Neural cell (in vitro differentiated cells): ENCODE results near the gene SMAGP. TPM values are rescaled to one million over a fixed set of nuclear protein-coding genes. Genes with fewer than 3 reads are reported as not detected.

Experiments
- H2AFZ ChIP-seq: fragments of 200-600, 300-800 bp; sonication (generic), shearing (Covaris generic); 2 replicates; pipeline ENCODE4 v1.6.0; 2014; ENCODE audit warnings: low read depth, mild to moderate bottlenecking, antibody characterized with exemption, low read length, moderate library complexity
- H3F3A ChIP-seq: fragments of 200-600 bp; shearing (Covaris generic); 2 replicates; pipeline ENCODE4 v1.6.1; 2016; ENCODE audit warnings: mild to moderate bottlenecking, moderate library complexity, mixed read lengths, antibody characterized with exemption, low read length; ENCODE audit not compliant: insufficient read depth, poor library complexity, severe bottlenecking
- H3K27ac ChIP-seq: fragments of 200-600, 300-800 bp; sonication (generic), shearing (Covaris generic); 2 replicates; pipeline ENCODE4 v1.5.1; 2014; ENCODE audit warnings: mild to moderate bottlenecking, low read length, moderate library complexity
- H3K27me3 ChIP-seq: fragments of 300-800, 200-600 bp; sonication (generic), shearing (Covaris generic); 2 replicates; pipeline ENCODE4 v1.6.0; 2014; ENCODE audit warnings: mild to moderate bottlenecking, low read depth, low read length, moderate library complexity; ENCODE audit not compliant: insufficient read depth
- H3K36me3 ChIP-seq: fragments of 300-800, 200-600 bp; sonication (generic), shearing (Covaris generic); 2 replicates; pipeline ENCODE4 v1.5.1; 2014; ENCODE audit warnings: mild to moderate bottlenecking, antibody characterized with exemption, low read length, moderate library complexity; ENCODE audit not compliant: insufficient read depth
- H3K4me2 ChIP-seq: fragments of 300-800, 200-600 bp; sonication (generic), shearing (Covaris generic); 2 replicates; pipeline ENCODE4 v1.6.0; 2014; ENCODE audit warnings: mild to moderate bottlenecking, low read length
- H3K4me3 ChIP-seq: fragments of 300-800, 200-600 bp; sonication (generic), shearing (Covaris generic); 2 replicates; pipeline ENCODE4 v1.5.1; 2014; ENCODE audit warnings: mild to moderate bottlenecking, low read length, moderate library complexity
- H3K79me2 ChIP-seq: fragments of 200-600 bp; shearing (Covaris generic); replicated peaks from 2 replicates; pipeline ENCODE4 v1.6.0; 2014; ENCODE audit warnings: mild to moderate bottlenecking, low read length, moderate library complexity; ENCODE audit not compliant: insufficient read depth
- H3K9ac ChIP-seq: fragments of 300-800, 200-600 bp; sonication (generic), shearing (Covaris generic); 2 replicates; pipeline ENCODE4 v1.6.1; 2016; ENCODE audit warnings: mild to moderate bottlenecking, low read length, mixed read lengths
- H3K9me2 ChIP-seq: fragments of 200-600 bp; shearing (Covaris generic); 2 replicates; pipeline ENCODE4 v1.6.1; 2016; ENCODE audit warnings: mild to moderate bottlenecking, low read length, mixed read lengths; ENCODE audit not compliant: insufficient read depth
- H3K9me3 ChIP-seq: fragments of 200-600, 300-800 bp; sonication (generic), shearing (Covaris generic); 2 replicates; pipeline ENCODE4 v1.6.1; 2016; ENCODE audit warnings: mild to moderate bottlenecking, mixed run types, low read length, moderate library complexity, mixed read lengths
- H4K20me1 ChIP-seq: fragments of 200-600 bp; shearing (Covaris generic); 2 replicates; pipeline ENCODE4 v1.6.1; 2016; ENCODE audit warnings: mild to moderate bottlenecking, mixed run types; ENCODE audit not compliant: insufficient read depth
- EP300 ChIP-seq: fragments of 450-650 bp; conservative IDR thresholded peaks from 2 replicates; pipeline ENCODE4 v1.6.1; 2014; ENCODE audit warnings: antibody characterized with exemption, mild to moderate bottlenecking, moderate library complexity; ENCODE audit not compliant: poor library complexity, severe bottlenecking
- EZH2 ChIP-seq: fragments of 200-600, 300-800 bp; shearing (Covaris generic), sonication (generic); IDR thresholded peaks from 2 replicates; pipeline ENCODE4 v1.6.1; 2014; ENCODE audit warnings: antibody characterized with exemption, low read length, borderline replicate concordance, mild to moderate bottlenecking; ENCODE audit not compliant: insufficient read depth, poor library complexity, severe bottlenecking
- MXI1 ChIP-seq: fragments of 450-650 bp; conservative IDR thresholded peaks from 2 replicates; pipeline ENCODE4 v1.6.1; 2014; ENCODE audit warnings: antibody characterized with exemption, mild to moderate bottlenecking; ENCODE audit not compliant: poor library complexity, severe bottlenecking
- SMC3 ChIP-seq: fragments of 450-650 bp; conservative IDR thresholded peaks from 2 replicates; pipeline ENCODE4 v1.6.1; 2014; ENCODE audit warnings: antibody characterized with exemption, mild to moderate bottlenecking, moderate library complexity; ENCODE audit not compliant: poor library complexity
- TAF1 ChIP-seq: IDR thresholded peaks from 2 replicates; pipeline ENCODE4 v1.6.1; 2012; ENCODE audit warnings: low read depth
- polyA plus RNA-seq: library from polyadenylated mRNA; depleted of rRNA; stranded (reverse); fragments of >200 nt; gene quantifications from 2 replicates; pipeline ENCODE4 v1.2.3, GENCODE V29; 2014
- TF ChIP-seq, protein P1 (sequence below): fragments of 450-650 bp; IDR thresholded peaks from 2 replicates; pipeline ENCODE4 v1.5.1; 2014; ENCODE audit warnings: antibody characterized with exemption, mild to moderate bottlenecking, moderate library complexity; ENCODE audit not compliant: poor library complexity, severe bottlenecking
- TF ChIP-seq, protein P2 (sequence below): IDR thresholded peaks from 2 replicates; pipeline ENCODE4 v1.6.1; 2012; ENCODE audit warnings: borderline replicate concordance

The SMAGP gene
- polyA plus RNA-seq, 1 donor from 2014 or later: not detected

- H3K36me3 ChIP-seq: peaks cover 3% of the 10 kb centered on the region
- H2AFZ ChIP-seq: no peak overlapping the region
- H3K27ac ChIP-seq: no peak overlapping the region
- H3K79me2 ChIP-seq: no peaks in the 10 kb centered on the region
- no peaks in the 10 kb centered on the region for H4K20me1 ChIP-seq
- no peaks in the 10 kb centered on the region for H3F3A ChIP-seq
- H3K4me3 ChIP-seq: no peak overlapping the region
- H3K27me3 ChIP-seq: no peaks in the 10 kb centered on the region
- no peaks in the 10 kb centered on the region for H3K9me2 ChIP-seq
- no peak overlapping the region for H3K9ac ChIP-seq
- H3K4me2 ChIP-seq: no peak overlapping the region
- no peak for TF ChIP-seq EZH2
- TF ChIP-seq, protein P1, sequence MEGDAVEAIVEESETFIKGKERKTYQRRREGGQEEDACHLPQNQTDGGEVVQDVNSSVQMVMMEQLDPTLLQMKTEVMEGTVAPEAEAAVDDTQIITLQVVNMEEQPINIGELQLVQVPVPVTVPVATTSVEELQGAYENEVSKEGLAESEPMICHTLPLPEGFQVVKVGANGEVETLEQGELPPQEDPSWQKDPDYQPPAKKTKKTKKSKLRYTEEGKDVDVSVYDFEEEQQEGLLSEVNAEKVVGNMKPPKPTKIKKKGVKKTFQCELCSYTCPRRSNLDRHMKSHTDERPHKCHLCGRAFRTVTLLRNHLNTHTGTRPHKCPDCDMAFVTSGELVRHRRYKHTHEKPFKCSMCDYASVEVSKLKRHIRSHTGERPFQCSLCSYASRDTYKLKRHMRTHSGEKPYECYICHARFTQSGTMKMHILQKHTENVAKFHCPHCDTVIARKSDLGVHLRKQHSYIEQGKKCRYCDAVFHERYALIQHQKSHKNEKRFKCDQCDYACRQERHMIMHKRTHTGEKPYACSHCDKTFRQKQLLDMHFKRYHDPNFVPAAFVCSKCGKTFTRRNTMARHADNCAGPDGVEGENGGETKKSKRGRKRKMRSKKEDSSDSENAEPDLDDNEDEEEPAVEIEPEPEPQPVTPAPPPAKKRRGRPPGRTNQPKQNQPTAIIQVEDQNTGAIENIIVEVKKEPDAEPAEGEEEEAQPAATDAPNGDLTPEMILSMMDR: no peak
- TF ChIP-seq, protein P2, sequence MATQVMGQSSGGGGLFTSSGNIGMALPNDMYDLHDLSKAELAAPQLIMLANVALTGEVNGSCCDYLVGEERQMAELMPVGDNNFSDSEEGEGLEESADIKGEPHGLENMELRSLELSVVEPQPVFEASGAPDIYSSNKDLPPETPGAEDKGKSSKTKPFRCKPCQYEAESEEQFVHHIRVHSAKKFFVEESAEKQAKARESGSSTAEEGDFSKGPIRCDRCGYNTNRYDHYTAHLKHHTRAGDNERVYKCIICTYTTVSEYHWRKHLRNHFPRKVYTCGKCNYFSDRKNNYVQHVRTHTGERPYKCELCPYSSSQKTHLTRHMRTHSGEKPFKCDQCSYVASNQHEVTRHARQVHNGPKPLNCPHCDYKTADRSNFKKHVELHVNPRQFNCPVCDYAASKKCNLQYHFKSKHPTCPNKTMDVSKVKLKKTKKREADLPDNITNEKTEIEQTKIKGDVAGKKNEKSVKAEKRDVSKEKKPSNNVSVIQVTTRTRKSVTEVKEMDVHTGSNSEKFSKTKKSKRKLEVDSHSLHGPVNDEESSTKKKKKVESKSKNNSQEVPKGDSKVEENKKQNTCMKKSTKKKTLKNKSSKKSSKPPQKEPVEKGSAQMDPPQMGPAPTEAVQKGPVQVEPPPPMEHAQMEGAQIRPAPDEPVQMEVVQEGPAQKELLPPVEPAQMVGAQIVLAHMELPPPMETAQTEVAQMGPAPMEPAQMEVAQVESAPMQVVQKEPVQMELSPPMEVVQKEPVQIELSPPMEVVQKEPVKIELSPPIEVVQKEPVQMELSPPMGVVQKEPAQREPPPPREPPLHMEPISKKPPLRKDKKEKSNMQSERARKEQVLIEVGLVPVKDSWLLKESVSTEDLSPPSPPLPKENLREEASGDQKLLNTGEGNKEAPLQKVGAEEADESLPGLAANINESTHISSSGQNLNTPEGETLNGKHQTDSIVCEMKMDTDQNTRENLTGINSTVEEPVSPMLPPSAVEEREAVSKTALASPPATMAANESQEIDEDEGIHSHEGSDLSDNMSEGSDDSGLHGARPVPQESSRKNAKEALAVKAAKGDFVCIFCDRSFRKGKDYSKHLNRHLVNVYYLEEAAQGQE: no peak
- no peak for TF ChIP-seq TAF1
- no peak for TF ChIP-seq MXI1
- no peaks in the 10 kb centered on the region for H3K9me3 ChIP-seq
Observed at GRCh38 chr12:51200156-51200555, 70.1 kb downstream of the SMAGP start.

DNA sequence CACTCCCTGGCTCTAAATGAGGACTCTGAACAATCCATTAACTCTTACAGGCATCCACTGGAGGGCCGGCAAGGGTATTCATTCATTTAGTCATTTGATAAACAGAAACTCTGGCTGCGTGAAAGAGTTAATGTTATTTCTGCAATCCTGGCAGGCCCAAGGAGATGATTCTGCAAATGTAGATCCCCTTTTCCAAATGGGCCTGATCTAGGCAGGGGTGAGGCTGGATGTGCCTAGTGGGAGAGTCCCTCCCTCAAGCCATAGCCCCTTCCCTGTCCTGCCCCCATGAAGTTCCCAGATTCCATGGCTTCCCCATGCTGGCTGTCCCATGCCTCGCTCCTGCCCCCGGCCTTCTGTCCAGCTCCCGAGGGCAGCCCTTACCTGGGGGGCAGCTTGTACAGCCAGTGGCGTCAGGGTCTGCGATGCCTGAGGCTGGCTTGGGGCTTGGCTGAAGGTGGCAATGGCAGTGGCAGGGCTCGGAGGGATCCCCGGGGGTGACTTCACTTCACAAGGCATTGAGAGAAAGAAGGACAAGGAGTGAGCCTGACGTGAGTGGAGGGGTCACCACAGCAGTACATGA lies 70.8 kb downstream of the SMAGP start:
- H3K9ac ChIP-seq: no peak overlapping the region
- H3K9me3 ChIP-seq: no peaks in the 10 kb centered on the region
- H4K20me1 ChIP-seq: no peaks in the 10 kb centered on the region
- TF ChIP-seq EZH2: no peak
- TF ChIP-seq, protein P2: no peak
- TF ChIP-seq EP300: no peak
- no peak for TF ChIP-seq SMC3
- H3K27ac ChIP-seq: no peak overlapping the region
- no peaks in the 10 kb centered on the region for H3K79me2 ChIP-seq
- H3F3A ChIP-seq: no peaks in the 10 kb centered on the region
- H3K9me2 ChIP-seq: no peaks in the 10 kb centered on the region
- peaks cover 4% of the 10 kb centered on the region for H3K36me3 ChIP-seq
- H3K4me2 ChIP-seq: no peak overlapping the region
- no peak overlapping the region for H2AFZ ChIP-seq
- H3K27me3 ChIP-seq: no peaks in the 10 kb centered on the region
- no peak overlapping the region for H3K4me3 ChIP-seq
